HEK293T (cell line): ENCODE measurements around the gene SLC35A4.

ENCODE experiments used
- ARNT ChIP-seq: fragments of 450-650 bp; IDR thresholded peaks from 2 replicates; pipeline ENCODE4 v1.6.1; 2017; ENCODE audit warnings: mild to moderate bottlenecking
- BHLHE40 ChIP-seq: fragments of 450-650 bp; IDR thresholded peaks from 2 replicates; pipeline ENCODE4 v1.6.1; 2016; ENCODE audit warnings: mild to moderate bottlenecking, moderate library complexity, borderline replicate concordance
- CTBP1 ChIP-seq: fragments of 450-650 bp; IDR thresholded peaks from 2 replicates; pipeline ENCODE4 v1.6.1; 2016; ENCODE audit warnings: borderline replicate concordance
- ELF4 ChIP-seq: fragments of 450-650 bp; IDR thresholded peaks from 2 replicates; pipeline ENCODE4 v1.6.1; 2017; ENCODE audit warnings: antibody characterized with exemption
- FOXA1 ChIP-seq: fragments of 450-650 bp; IDR thresholded peaks from 2 replicates; pipeline ENCODE4 v1.6.1; 2016; ENCODE audit warnings: mild to moderate bottlenecking
- FOXK2 ChIP-seq: fragments of 450-650 bp; IDR thresholded peaks from 2 replicates; pipeline ENCODE4 v1.6.1; 2016; ENCODE audit warnings: mild to moderate bottlenecking
- HDGF ChIP-seq: fragments of 450-650 bp; IDR thresholded peaks from 2 replicates; pipeline ENCODE4 v1.6.1; 2017; ENCODE audit warnings: antibody characterized with exemption, borderline replicate concordance
- L3MBTL2 ChIP-seq: fragments of 450-650 bp; conservative IDR thresholded peaks from 2 replicates; pipeline ENCODE4 v1.6.1; 2016; ENCODE audit warnings: mild to moderate bottlenecking
- LEF1 ChIP-seq: fragments of 450-650 bp; IDR thresholded peaks from 2 replicates; pipeline ENCODE4 v1.6.1; 2017; ENCODE audit warnings: mild to moderate bottlenecking, borderline replicate concordance
- NFRKB ChIP-seq: fragments of 450-650 bp; IDR thresholded peaks from 2 replicates; pipeline ENCODE4 v1.6.1; 2016; ENCODE audit warnings: mild to moderate bottlenecking, moderate library complexity
- SP1 ChIP-seq: fragments of 450-650 bp; IDR thresholded peaks from 2 replicates; pipeline ENCODE4 v1.6.1; 2017
- SUZ12 ChIP-seq: fragments of 450-650 bp; IDR thresholded peaks from 2 replicates; pipeline ENCODE4 v1.6.1; 2016; ENCODE audit warnings: mild to moderate bottlenecking
- TARDBP ChIP-seq: fragments of 450-650 bp; IDR thresholded peaks from 2 replicates; pipeline ENCODE4 v1.6.1; 2016
- ZNF384 ChIP-seq: fragments of 450-650 bp; IDR thresholded peaks from 2 replicates; pipeline ENCODE4 v1.6.1; 2016

DNA sequence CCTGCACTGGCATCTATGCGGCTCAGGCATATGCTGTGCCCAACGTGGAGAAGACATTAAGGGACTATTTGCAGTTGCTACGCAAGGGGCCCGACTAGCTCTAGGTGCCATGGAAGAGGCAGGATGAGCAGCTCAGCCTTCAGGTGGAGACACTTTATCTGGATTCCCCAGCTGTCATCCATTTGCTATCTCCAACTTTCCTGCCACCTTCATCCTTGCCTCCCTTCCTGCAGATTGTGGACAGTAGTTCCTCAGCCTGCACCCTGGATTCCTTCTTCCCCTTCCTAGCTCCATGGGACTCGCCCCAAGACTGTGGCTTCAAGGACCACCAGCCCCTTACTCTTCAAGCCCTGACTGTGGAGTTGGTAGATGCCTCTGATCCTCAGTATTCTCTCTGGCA, 2.0 kb downstream of the SLC35A4 start:
- no peak for TF ChIP-seq NFRKB
- no peak for TF ChIP-seq HDGF
- no peak for TF ChIP-seq ARNT
- no peak for TF ChIP-seq FOXA1
- no peak for TF ChIP-seq TARDBP
- no peak for TF ChIP-seq CTBP1
- TF ChIP-seq SP1, result no peak
- no peak for TF ChIP-seq BHLHE40
- no peak for TF ChIP-seq FOXK2
- no peak for TF ChIP-seq ELF4
- TF ChIP-seq SUZ12, result no peak
- TF ChIP-seq L3MBTL2, result no peak
- no peak for TF ChIP-seq ZNF384
- no peak for TF ChIP-seq LEF1
